BE2C (cell line): ENCODE results near the gene CACNA1I.

ENCODE experiments used
- DNase-seq: peaks from one replicate; pipeline ENCODE4 v3.0.0-alpha.2; 2020
- H3K27me3 ChIP-seq: fragments of 250-450 bp; sonication (Bioruptor Pico); 2 replicates; pipeline ENCODE4 v1.5.1; 2020; ENCODE audit warnings: mild to moderate bottlenecking
- H3K36me3 ChIP-seq: fragments of 250-450 bp; sonication (Bioruptor Pico); 2 replicates; pipeline ENCODE4 v1.5.1; 2020; ENCODE audit warnings: mild to moderate bottlenecking
- H3K4me1 ChIP-seq: fragments of 250-450 bp; sonication (Bioruptor Pico); 2 replicates; pipeline ENCODE4 v1.5.1; 2020
- H3K4me3 ChIP-seq: 2 replicates; pipeline ENCODE4 v1.5.1; 2011; ENCODE audit warnings: low read depth, low read length
- H3K9me3 ChIP-seq: fragments of 250-450 bp; sonication (Bioruptor Pico); 2 replicates; pipeline ENCODE4 v1.5.1; 2020
- TF ChIP-seq, protein P1 (sequence below): IDR thresholded peaks from 2 replicates; pipeline ENCODE4 v1.5.1; 2012; ENCODE audit warnings: mild to moderate bottlenecking, low read depth, low read length

Gene CACNA1I

DNA sequence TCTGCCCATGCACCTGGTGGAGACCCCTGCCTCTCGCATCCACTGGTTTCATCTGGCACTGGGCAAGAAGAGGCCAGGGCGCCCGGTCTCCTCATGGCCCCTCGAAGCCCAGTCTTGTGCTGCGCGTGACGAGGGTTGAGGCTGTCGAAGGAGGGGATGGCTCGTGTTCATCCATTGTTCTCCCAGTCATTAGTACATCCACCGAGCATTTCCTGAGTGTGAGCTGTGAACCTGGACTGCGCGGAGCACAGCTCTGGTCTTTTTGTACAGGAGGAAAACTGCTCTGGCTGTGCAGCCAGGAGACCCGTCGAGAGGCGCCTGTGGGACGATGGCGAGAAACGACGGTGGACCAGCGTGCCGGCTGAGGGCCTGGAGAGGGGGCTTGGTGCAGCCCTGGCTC lies 6.8 kb downstream of the CACNA1I start:
- H3K27me3 ChIP-seq, result no peaks in the 10 kb centered on the region
- H3K9me3 ChIP-seq, result no peaks in the 10 kb centered on the region
- TF ChIP-seq, protein P1, sequence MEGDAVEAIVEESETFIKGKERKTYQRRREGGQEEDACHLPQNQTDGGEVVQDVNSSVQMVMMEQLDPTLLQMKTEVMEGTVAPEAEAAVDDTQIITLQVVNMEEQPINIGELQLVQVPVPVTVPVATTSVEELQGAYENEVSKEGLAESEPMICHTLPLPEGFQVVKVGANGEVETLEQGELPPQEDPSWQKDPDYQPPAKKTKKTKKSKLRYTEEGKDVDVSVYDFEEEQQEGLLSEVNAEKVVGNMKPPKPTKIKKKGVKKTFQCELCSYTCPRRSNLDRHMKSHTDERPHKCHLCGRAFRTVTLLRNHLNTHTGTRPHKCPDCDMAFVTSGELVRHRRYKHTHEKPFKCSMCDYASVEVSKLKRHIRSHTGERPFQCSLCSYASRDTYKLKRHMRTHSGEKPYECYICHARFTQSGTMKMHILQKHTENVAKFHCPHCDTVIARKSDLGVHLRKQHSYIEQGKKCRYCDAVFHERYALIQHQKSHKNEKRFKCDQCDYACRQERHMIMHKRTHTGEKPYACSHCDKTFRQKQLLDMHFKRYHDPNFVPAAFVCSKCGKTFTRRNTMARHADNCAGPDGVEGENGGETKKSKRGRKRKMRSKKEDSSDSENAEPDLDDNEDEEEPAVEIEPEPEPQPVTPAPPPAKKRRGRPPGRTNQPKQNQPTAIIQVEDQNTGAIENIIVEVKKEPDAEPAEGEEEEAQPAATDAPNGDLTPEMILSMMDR, result no peak

DNA sequence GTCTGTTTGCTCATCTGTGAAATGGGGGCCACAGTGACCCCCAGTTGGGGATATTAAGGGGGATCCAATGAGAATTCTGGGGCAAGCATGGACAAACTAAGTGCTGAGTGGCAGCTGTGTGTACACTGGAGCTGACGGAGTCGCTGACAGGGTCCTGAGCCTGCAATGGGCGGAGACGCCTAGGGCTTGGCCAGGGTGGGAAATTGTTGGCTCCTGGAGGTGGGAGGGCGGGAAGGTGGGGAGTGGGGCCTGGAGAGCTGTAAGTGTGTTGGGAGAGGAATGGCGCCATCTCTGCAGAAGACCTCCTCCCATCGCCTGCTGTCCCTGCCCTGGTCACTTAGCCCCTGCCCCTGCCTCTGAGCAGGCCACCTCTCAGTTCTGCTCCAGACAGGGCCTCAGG lies 7.3 kb downstream of the CACNA1I start:
- TF ChIP-seq, protein P1, result no peak
- no peaks in the 10 kb centered on the region for H3K27me3 ChIP-seq

More for the DNA sequence above, 6.8 kb downstream of the CACNA1I start:
- no peak for DNase-seq
- Histone ChIP-seq H3K4me1 (peaks cover 7% of the 10 kb centered on the region; the same call in 1 of the 2 replicates), H3K4me3 (no peak overlapping the region), H3K36me3 (no peaks in the 10 kb centered on the region)

DNA sequence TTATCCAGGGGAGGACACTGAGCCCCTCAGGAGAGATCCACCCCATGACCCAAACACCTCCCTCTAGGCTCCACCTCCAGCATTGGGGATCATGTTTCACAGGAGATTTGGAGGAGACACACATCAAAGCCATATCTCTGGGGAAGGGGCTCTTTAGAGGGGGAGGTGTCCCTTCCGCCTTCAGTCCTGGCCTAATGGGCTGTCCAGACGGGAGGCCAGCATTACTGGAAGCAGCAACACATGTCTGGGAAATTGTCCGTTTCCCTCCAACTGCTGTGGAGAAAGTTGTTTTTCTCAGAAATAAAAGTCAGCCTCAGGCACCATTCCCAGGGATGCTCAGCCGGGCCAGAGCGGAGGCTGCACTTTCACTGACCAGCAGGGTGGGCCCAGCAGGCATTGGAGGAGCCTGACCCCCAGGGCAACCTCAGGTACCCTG lies 9.5 kb downstream of the CACNA1I start:
- TF ChIP-seq, protein P1, result no peak
- Histone ChIP-seq H3K4me3 (no peak overlapping the region), H3K27me3 (no peaks in the 10 kb centered on the region), H3K9me3 (no peaks in the 10 kb centered on the region), H3K36me3 (no peaks in the 10 kb centered on the region), H3K4me1 (peaks cover 1% of the 10 kb centered on the region; the same call in 1 of the 2 replicates)
- DNase-seq, result no peak

More for the DNA sequence above, 7.3 kb downstream of the CACNA1I start:
- Histone ChIP-seq H3K36me3 (no peaks in the 10 kb centered on the region), H3K4me3 (no peak overlapping the region), H3K9me3 (no peaks in the 10 kb centered on the region), H3K4me1 (peaks cover 7% of the 10 kb centered on the region; the same call in 1 of the 2 replicates)
- no peak for DNase-seq

DNA sequence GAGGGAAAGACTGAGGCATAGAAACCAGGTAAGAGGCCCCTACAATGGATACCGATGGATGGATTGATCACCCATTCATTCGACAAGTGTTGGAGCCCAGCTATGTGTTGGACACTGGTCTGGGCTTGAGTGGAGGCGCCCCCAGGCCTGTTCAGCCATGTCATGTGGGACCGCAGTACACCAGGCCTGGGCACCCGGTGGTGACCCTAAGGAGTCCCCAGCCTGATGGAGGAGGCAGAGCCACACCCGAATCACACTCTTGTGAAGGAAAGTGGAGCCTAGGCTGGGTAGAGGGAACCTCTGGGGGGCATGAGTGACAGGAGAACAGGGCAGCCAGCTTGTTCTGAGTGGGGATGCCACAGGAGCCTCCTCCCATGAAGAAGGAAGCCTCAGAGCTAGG lies 10.2 kb downstream of the CACNA1I start:
- H3K4me1 ChIP-seq, result no peaks in the 10 kb centered on the region
- no peak overlapping the region for H3K4me3 ChIP-seq
- H3K27me3 ChIP-seq, result no peaks in the 10 kb centered on the region
- DNase-seq, result no peak
- H3K9me3 ChIP-seq, result no peaks in the 10 kb centered on the region
- no peaks in the 10 kb centered on the region for H3K36me3 ChIP-seq
- TF ChIP-seq, protein P1, result no peak

DNA sequence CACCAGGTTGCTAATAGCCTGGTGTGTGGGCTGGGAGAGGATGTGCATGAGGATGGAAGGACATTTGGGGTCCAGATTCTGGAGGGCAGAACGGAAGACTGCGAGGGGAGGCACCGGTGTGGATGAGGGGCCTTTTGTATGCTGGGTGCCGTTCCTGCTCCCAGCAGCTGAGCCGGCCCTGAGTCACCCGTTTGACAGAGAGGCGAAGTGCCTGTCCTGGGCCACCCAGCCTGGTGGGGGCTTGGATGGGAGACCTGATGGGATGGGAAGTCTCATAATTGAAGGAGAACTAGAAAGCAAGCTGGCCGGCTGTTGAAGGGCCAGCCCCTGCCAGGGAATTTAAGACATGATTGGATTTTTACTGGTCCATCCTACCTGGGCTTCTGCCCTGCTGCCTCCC lies 10.8 kb downstream of the CACNA1I start:
- no peaks in the 10 kb centered on the region for H3K9me3 ChIP-seq
- DNase-seq, result no peak
- TF ChIP-seq, protein P1, result no peak
- no peaks in the 10 kb centered on the region for H3K4me1 ChIP-seq
- no peaks in the 10 kb centered on the region for H3K36me3 ChIP-seq
- H3K27me3 ChIP-seq, result no peaks in the 10 kb centered on the region
- no peak overlapping the region for H3K4me3 ChIP-seq

DNA sequence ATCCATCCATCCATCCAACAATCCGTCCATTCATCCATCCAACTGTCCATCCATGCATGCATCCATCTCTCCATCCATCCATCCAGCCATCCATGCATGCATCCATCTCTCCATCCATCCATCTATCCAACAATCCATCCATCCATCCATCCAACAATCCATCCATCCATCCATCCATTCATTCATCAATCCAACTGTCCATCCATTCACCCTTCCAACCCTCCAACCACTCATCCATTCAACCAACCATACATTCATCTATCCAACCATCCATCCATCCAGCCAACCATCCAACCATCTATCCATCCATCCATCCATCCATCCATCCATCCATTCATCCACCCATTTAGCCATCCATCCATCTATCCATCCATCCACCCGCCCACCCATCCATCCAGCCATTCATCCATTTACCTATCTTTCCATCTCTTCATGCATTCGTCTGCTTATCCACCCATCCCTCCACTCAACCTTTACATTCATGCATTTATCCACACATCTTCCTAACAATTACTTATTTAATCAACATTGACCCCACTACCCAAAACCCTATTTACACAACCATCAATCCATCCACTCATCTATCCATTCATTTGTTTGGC lies 12.6 kb downstream of the CACNA1I start:
- no peak overlapping the region for H3K4me3 ChIP-seq
- H3K27me3 ChIP-seq, result no peaks in the 10 kb centered on the region
- TF ChIP-seq, protein P1, result no peak
- no peak for DNase-seq
- no peaks in the 10 kb centered on the region for H3K9me3 ChIP-seq
- no peaks in the 10 kb centered on the region for H3K4me1 ChIP-seq
- H3K36me3 ChIP-seq, result no peaks in the 10 kb centered on the region
